WTC11 (cell line): Measurements from ENCODE around the gene FAM78B. TPM values are rescaled to one million over a fixed set of nuclear protein-coding genes. Genes with fewer than 3 reads are reported as not detected.

Source experiments
- ATAC-seq: fragments of 200-7000 bp; cut with Tn5 transposase; 2 replicates; pipeline ENCODE4 v1.10.0; 2021; ENCODE audit warnings: mild to moderate bottlenecking, moderate library complexity
- CTCF ChIA-PET: fragments of 300-600 bp; sonication (Branson Sonifier 250); formaldehyde crosslinking; loops from one replicate; lab custom pipeline; 2021; ENCODE audit warnings: antibody characterized with exemption; lab: Charles Lee
- POLR2A ChIA-PET: fragments of 350-600 bp; sonication (Branson Sonifier 250); formaldehyde crosslinking; loops from one replicate; lab custom pipeline; 2021; ENCODE audit warnings: antibody characterized with exemption; lab: Charles Lee
- DNase-seq: peaks from one replicate; pipeline ENCODE4 v3.0.0; 2021; ENCODE audit warnings: low spot score
- H3K27ac Mint-ChIP-seq: 2 replicates; pipeline ENCODE4 v1.8.0; 2021; ENCODE audit warnings: mixed read lengths
- H3K27me3 Mint-ChIP-seq: 2 replicates; pipeline ENCODE4 v1.8.0; 2021; ENCODE audit warnings: low read depth, mild to moderate bottlenecking, moderate library complexity, mixed read lengths
- H3K36me3 Mint-ChIP-seq: 2 replicates; pipeline ENCODE4 v1.8.0; 2021; ENCODE audit warnings: mixed read lengths
- H3K4me1 Mint-ChIP-seq: 2 replicates; pipeline ENCODE4 v1.8.0; 2022; ENCODE audit warnings: mixed read lengths
- H3K4me3 Mint-ChIP-seq: 2 replicates; pipeline ENCODE4 v1.8.0; 2021; ENCODE audit warnings: mild to moderate bottlenecking, moderate library complexity, mixed read lengths
- H3K9me3 Mint-ChIP-seq: 2 replicates; pipeline ENCODE4 v1.8.0; 2021; ENCODE audit warnings: mixed read lengths
- AR ChIP-seq: fragments of 250-450 bp; sonication (Bioruptor Pico); IDR thresholded peaks from 2 replicates; pipeline ENCODE4 v1.9.0; 2021; ENCODE audit warnings: mild to moderate bottlenecking
- ESRRA ChIP-seq: sonication (generic); formaldehyde crosslinking; IDR thresholded peaks from 2 replicates; pipeline ENCODE4 v1.8.1; 2022; ENCODE audit warnings: mild to moderate bottlenecking, missing genetic modification reagents, borderline replicate concordance
- ETV6 ChIP-seq: sonication (generic); formaldehyde crosslinking; IDR thresholded peaks from 2 replicates; pipeline ENCODE4 v1.8.1; 2022; ENCODE audit warnings: mild to moderate bottlenecking, missing genetic modification reagents
- GABPB1 ChIP-seq: sonication (generic); formaldehyde crosslinking; IDR thresholded peaks from 2 replicates; pipeline ENCODE4 v1.8.1; 2023; ENCODE audit warnings: mild to moderate bottlenecking, missing genetic modification reagents
- HMGA2 ChIP-seq: fragments of 250-450 bp; sonication (Bioruptor Pico); IDR thresholded peaks from 2 replicates; pipeline ENCODE4 v1.4.0; 2021; ENCODE audit warnings: mild to moderate bottlenecking, moderate library complexity
- HMGXB4 ChIP-seq: sonication (generic); formaldehyde crosslinking; IDR thresholded peaks from 2 replicates; pipeline ENCODE4 v1.8.1; 2023; ENCODE audit warnings: mild to moderate bottlenecking, moderate library complexity, missing genetic modification reagents
- JUN ChIP-seq: sonication (generic); formaldehyde crosslinking; IDR thresholded peaks from 2 replicates; pipeline ENCODE4 v1.8.0; 2023; ENCODE audit warnings: mild to moderate bottlenecking, missing genetic modification reagents
- MYBL2 ChIP-seq: sonication (generic); formaldehyde crosslinking; IDR thresholded peaks from 2 replicates; pipeline ENCODE4 v1.8.1; 2023; ENCODE audit warnings: mild to moderate bottlenecking, moderate library complexity, missing genetic modification reagents
- NFATC4 ChIP-seq: fragments of 250-450 bp; sonication (Bioruptor Pico); IDR thresholded peaks from 2 replicates; pipeline ENCODE4 v1.9.0; 2021; ENCODE audit warnings: mild to moderate bottlenecking
- NR1H2 ChIP-seq: sonication (generic); formaldehyde crosslinking; IDR thresholded peaks from 2 replicates; pipeline ENCODE4 v1.9.0; 2021; ENCODE audit warnings: mild to moderate bottlenecking, moderate library complexity, missing genetic modification reagents
- RELA ChIP-seq: sonication (generic); formaldehyde crosslinking; IDR thresholded peaks from 2 replicates; pipeline ENCODE4 v1.8.1; 2022; ENCODE audit warnings: missing genetic modification reagents, mild to moderate bottlenecking, borderline replicate concordance
- SMAD3 ChIP-seq: sonication (generic); formaldehyde crosslinking; IDR thresholded peaks from 2 replicates; pipeline ENCODE4 v1.8.0; 2022; ENCODE audit warnings: missing genetic modification reagents, mild to moderate bottlenecking, borderline replicate concordance
- SP1 ChIP-seq: sonication (generic); formaldehyde crosslinking; conservative IDR thresholded peaks from 2 replicates; pipeline ENCODE4 v1.8.1; 2022; ENCODE audit warnings: missing genetic modification reagents
- ZMAT4 ChIP-seq: fragments of 250-450 bp; sonication (Bioruptor Pico); IDR thresholded peaks from 2 replicates; pipeline ENCODE4 v1.9.0; 2021; ENCODE audit warnings: mild to moderate bottlenecking
- ZNF138 ChIP-seq: sonication (generic); formaldehyde crosslinking; conservative IDR thresholded peaks from 2 replicates; pipeline ENCODE4 v1.8.1; 2022; ENCODE audit warnings: mild to moderate bottlenecking, moderate library complexity, missing genetic modification reagents
- ZNF263 ChIP-seq: sonication (generic); formaldehyde crosslinking; IDR thresholded peaks from 2 replicates; pipeline ENCODE4 v1.8.1; 2022; ENCODE audit warnings: low read depth, mild to moderate bottlenecking, moderate library complexity, missing genetic modification reagents
- ZNF416 ChIP-seq: fragments of 250-450 bp; sonication (Bioruptor Pico); IDR thresholded peaks from 2 replicates; pipeline ENCODE4 v1.9.0; 2021; ENCODE audit warnings: mild to moderate bottlenecking, inconsistent platforms
- total RNA-seq: library from RNA; stranded (reverse); gene quantifications from 3 replicates; pipeline ENCODE4 v1.2.3, GENCODE V29; 2021
- TF ChIP-seq, protein P1 (sequence below): sonication (generic); formaldehyde crosslinking; IDR thresholded peaks from 2 replicates; pipeline ENCODE4 v1.8.0; 2022; ENCODE audit warnings: mild to moderate bottlenecking, missing genetic modification reagents
- TF ChIP-seq, protein P2 (sequence below): sonication (generic); formaldehyde crosslinking; IDR thresholded peaks from 2 replicates; pipeline ENCODE4 v1.8.1; 2023; ENCODE audit warnings: mild to moderate bottlenecking, missing genetic modification reagents
- TF ChIP-seq, protein P3 (sequence below): sonication (generic); formaldehyde crosslinking; IDR thresholded peaks from 2 replicates; pipeline ENCODE4 v1.8.0; 2022; ENCODE audit warnings: mild to moderate bottlenecking, missing genetic modification reagents

The FAM78B gene
- total RNA-seq, 1 experiment from 2014 or later: 2.6 TPM

GRCh38 chr1:166165661-166166328 lies 1.0 kb downstream of the FAM78B start:
- no peak overlapping the region for H3K27ac Mint-ChIP-seq
- peaks cover 55% of the 10 kb centered on the region for H3K27me3 Mint-ChIP-seq

GRCh38 chr1:166164995-166165660 lies 1.7 kb downstream of the FAM78B start:
- TF ChIP-seq RELA (CRISPR knock-in tag) (no peak), ETV6 (CRISPR knock-in tag) (peak; percentile 65; the same call in 1 of the 2 replicates), ZMAT4 (no peak), JUN (CRISPR knock-in tag) (no peak), HMGXB4 (CRISPR knock-in tag) (peak; percentile 20; the same call in 1 of the 2 replicates), SMAD3 (no peak), MYBL2 (0 out of 2 replicates have a peak, but pooled peaks have one; percentile 15)
- TF ChIP-seq, protein P1, sequence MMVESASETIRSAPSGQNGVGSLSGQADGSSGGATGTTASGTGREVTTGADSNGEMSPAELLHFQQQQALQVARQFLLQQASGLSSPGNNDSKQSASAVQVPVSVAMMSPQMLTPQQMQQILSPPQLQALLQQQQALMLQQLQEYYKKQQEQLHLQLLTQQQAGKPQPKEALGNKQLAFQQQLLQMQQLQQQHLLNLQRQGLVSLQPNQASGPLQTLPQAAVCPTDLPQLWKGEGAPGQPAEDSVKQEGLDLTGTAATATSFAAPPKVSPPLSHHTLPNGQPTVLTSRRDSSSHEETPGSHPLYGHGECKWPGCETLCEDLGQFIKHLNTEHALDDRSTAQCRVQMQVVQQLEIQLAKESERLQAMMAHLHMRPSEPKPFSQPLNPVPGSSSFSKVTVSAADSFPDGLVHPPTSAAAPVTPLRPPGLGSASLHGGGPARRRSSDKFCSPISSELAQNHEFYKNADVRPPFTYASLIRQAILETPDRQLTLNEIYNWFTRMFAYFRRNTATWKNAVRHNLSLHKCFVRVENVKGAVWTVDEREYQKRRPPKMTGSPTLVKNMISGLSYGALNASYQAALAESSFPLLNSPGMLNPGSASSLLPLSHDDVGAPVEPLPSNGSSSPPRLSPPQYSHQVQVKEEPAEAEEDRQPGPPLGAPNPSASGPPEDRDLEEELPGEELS (CRISPR knock-in tag): 0 out of 2 replicates have a peak, but pooled peaks have one; percentile 45
- H3K4me1 Mint-ChIP-seq: peaks cover 21% of the 10 kb centered on the region
- H3K27me3 Mint-ChIP-seq: peaks cover 55% of the 10 kb centered on the region
- ATAC-seq (peak; percentile 64), DNase-seq (peak; percentile 77)
- no peak overlapping the region for H3K27ac Mint-ChIP-seq
- POLR2A ChIA-PET: no interaction called here
- H3K36me3 Mint-ChIP-seq: no peaks in the 10 kb centered on the region
- no peaks in the 10 kb centered on the region for H3K9me3 Mint-ChIP-seq
- H3K4me3 Mint-ChIP-seq: peak overlapping the region; percentile 82
- CTCF ChIA-PET: interaction anchor here (0.7 to 1.6 kb wide), 25 partner anchors 8 to 484 kb away, joined by 3 to 20 read pairs (median 4); no protein-coding TSS in a partner anchor

More at GRCh38 chr1:166165661-166166328, 1.0 kb downstream of the FAM78B start:
- peaks cover 26% of the 10 kb centered on the region for H3K4me1 Mint-ChIP-seq
- peak overlapping the region; percentile 82 for H3K4me3 Mint-ChIP-seq
- ChIA-PET POLR2A (no interaction called here), CTCF (interaction anchor here (0.7 to 1.9 kb wide), 9 partner anchors 26 to 313 kb away, joined by 3 to 20 read pairs (median 5); no protein-coding TSS in a partner anchor)
- no peaks in the 10 kb centered on the region for H3K36me3 Mint-ChIP-seq
- peak; percentile 19 for DNase-seq
- ATAC-seq: peak; percentile 9
- TF ChIP-seq, protein P2, sequence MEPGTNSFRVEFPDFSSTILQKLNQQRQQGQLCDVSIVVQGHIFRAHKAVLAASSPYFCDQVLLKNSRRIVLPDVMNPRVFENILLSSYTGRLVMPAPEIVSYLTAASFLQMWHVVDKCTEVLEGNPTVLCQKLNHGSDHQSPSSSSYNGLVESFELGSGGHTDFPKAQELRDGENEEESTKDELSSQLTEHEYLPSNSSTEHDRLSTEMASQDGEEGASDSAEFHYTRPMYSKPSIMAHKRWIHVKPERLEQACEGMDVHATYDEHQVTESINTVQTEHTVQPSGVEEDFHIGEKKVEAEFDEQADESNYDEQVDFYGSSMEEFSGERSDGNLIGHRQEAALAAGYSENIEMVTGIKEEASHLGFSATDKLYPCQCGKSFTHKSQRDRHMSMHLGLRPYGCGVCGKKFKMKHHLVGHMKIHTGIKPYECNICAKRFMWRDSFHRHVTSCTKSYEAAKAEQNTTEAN (CRISPR knock-in tag): 0 out of 2 replicates have a peak, but pooled peaks have one; percentile 38
- TF ChIP-seq, protein P3, sequence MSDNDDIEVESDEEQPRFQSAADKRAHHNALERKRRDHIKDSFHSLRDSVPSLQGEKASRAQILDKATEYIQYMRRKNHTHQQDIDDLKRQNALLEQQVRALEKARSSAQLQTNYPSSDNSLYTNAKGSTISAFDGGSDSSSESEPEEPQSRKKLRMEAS (CRISPR knock-in tag): 0 out of 2 replicates have a peak, but pooled peaks have one; percentile 45
- TF ChIP-seq ZNF138 (CRISPR knock-in tag) (no peak), SP1 (0 out of 2 replicates have a peak, but pooled peaks have one; percentile 45)
- TF ChIP-seq, all 79 proteins: peak for 3
- H3K9me3 Mint-ChIP-seq: no peaks in the 10 kb centered on the region

GRCh38 chr1:166164646-166164994 lies 2.2 kb downstream of the FAM78B start:
- peak overlapping the region; percentile 82 for H3K4me3 Mint-ChIP-seq
- H3K4me1 Mint-ChIP-seq: peaks cover 17% of the 10 kb centered on the region
- no peaks in the 10 kb centered on the region for H3K9me3 Mint-ChIP-seq
- DNase-seq (no peak), ATAC-seq (no peak)
- POLR2A ChIA-PET: no interaction called here
- no peaks in the 10 kb centered on the region for H3K36me3 Mint-ChIP-seq
- H3K27ac Mint-ChIP-seq: no peak overlapping the region
- H3K27me3 Mint-ChIP-seq: peaks cover 55% of the 10 kb centered on the region
- CTCF ChIA-PET: interaction anchor here (0.7 to 1.6 kb wide), 24 partner anchors 8 to 483 kb away, joined by 3 to 20 read pairs (median 4); no protein-coding TSS in a partner anchor
- TF ChIP-seq HMGXB4 (CRISPR knock-in tag): no peak
- no peak for TF ChIP-seq ZNF263 (CRISPR knock-in tag)
- TF ChIP-seq NR1H2 (CRISPR knock-in tag): no peak
- no peak for TF ChIP-seq ESRRA (CRISPR knock-in tag)
- no peak for TF ChIP-seq NFATC4
- no peak for TF ChIP-seq AR (CRISPR knock-in tag)
- no peak for TF ChIP-seq ZNF416 (CRISPR knock-in tag)
- no peak for TF ChIP-seq HMGA2 (CRISPR knock-in tag)
- TF ChIP-seq GABPB1 (CRISPR knock-in tag): no peak
